Sigmoid colon (tissue), 3 donors: ENCODE results near the gene SDK1.

Experiments
- POLR2A ChIP-seq, 2 donors: fragments of 450-650 bp; IDR thresholded peaks; one replicate each; pipeline ENCODE4 v1.6.1; 2016; ENCODE audit warnings: antibody characterized with exemption in 2 of 2, mild to moderate bottlenecking in 2 of 2, moderate library complexity in 2 of 2
- TF ChIP-seq, protein P1 (sequence below), 4 experiments: fragments of 450-650 bp in 3 of 4; fragments of 200-600 bp in 1 of 4; IDR thresholded peaks; one replicate each; pipeline ENCODE4 v1.5.1; 2016 to 2019; ENCODE audit warnings: antibody characterized with exemption in 4 of 4, mild to moderate bottlenecking in 3 of 4, moderate library complexity in 2 of 4

DNA sequence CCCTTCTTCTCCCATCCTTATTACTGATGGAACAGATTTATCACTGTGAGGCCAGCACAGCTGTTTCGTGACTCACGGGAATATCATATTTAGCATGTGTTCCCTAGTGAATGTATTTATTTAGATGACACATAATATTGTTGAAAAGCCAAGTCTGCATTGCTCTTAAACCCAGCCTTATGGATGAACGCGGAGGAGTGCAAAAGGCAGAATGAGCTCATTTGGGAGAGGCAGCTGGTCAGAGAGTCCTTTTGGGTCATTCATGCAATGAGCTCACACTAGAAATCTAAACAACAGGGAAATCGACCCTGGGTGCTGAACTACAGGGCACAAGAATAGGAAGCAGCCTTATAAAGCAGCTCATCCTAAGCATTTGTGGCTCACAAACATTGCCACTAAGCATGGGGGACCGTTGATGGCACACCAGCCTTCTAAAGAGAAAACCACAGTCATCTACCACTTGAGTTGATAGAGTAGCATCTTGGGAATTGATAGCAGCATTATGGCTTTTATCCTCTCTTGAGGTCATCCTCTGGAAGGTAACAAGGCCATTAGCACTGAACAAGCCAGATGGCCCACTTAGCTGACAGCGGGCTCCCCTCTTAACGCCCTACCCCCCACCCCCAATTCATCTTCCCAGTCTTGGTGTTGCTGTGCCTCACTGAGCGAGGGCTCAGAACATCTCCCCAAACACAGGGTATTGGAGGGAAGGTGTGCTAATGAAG lies 32.9 kb upstream of the SDK1 start:
- TF ChIP-seq, protein P1, sequence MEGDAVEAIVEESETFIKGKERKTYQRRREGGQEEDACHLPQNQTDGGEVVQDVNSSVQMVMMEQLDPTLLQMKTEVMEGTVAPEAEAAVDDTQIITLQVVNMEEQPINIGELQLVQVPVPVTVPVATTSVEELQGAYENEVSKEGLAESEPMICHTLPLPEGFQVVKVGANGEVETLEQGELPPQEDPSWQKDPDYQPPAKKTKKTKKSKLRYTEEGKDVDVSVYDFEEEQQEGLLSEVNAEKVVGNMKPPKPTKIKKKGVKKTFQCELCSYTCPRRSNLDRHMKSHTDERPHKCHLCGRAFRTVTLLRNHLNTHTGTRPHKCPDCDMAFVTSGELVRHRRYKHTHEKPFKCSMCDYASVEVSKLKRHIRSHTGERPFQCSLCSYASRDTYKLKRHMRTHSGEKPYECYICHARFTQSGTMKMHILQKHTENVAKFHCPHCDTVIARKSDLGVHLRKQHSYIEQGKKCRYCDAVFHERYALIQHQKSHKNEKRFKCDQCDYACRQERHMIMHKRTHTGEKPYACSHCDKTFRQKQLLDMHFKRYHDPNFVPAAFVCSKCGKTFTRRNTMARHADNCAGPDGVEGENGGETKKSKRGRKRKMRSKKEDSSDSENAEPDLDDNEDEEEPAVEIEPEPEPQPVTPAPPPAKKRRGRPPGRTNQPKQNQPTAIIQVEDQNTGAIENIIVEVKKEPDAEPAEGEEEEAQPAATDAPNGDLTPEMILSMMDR (IDR thresholded peaks at IDR 0.05), result no peak
- TF ChIP-seq POLR2A (IDR thresholded peaks at IDR 0.05), result no peak
